ENCODE measurements around the gene SH3PXD2A.

- no peak for TF ChIP-seq POLR2A (IDR thresholded peaks at IDR 0.05; ENCODE audit: low read depth, low read length)
- TF ChIP-seq POLR2AphosphoS5 (IDR thresholded peaks at IDR 0.05; ENCODE audit: low read depth, low read length), result no peak
- TF ChIP-seq TAF1 (IDR thresholded peaks at IDR 0.05; ENCODE audit: borderline replicate concordance, low read depth, low read length), result no peak
Observed at GRCh38 chr10:103791858-103792257, 63.5 kb downstream of the SH3PXD2A start.
